RCC 7860 (cell line): ENCODE measurements around the gene HACD1.
"Not testable (repeated sequence)": the region's sequence is repeated elsewhere in the genome, so short reads cannot be mapped to it uniquely, and the experiment has no call there.

Experiments
- DNase-seq: peaks from one replicate; pipeline ENCODE4 v3.0.0-alpha.2; 2015; ENCODE audit warnings: low spot score
- FAIRE-seq: peaks from 2 replicates; lab custom pipeline; 2012; peaks lifted over from hg19 to GRCh38; lab: Jason Lieb, UNC

The HACD1 gene

GRCh38 chr10:17643755-17644484 is 26.7 kb upstream of the HACD1 start, which contains the start of gene STAM:
Gene STAM (plus strand): TSS chr10:17644151. CDS start chr10:17644340, 189 bp downstream.
- FAIRE-seq: peak; percentile 32
- peak; percentile 81 for DNase-seq

- DNase-seq (peak; percentile 82), FAIRE-seq (peak; percentile 29)
Measured at GRCh38 chr10:17643339-17643754, 26.2 kb upstream of the HACD1 start.

GRCh38 chr10:17640331-17640816 is 23.2 kb upstream of the HACD1 start:
- DNase-seq (no peak), FAIRE-seq (no peak)

DNA sequence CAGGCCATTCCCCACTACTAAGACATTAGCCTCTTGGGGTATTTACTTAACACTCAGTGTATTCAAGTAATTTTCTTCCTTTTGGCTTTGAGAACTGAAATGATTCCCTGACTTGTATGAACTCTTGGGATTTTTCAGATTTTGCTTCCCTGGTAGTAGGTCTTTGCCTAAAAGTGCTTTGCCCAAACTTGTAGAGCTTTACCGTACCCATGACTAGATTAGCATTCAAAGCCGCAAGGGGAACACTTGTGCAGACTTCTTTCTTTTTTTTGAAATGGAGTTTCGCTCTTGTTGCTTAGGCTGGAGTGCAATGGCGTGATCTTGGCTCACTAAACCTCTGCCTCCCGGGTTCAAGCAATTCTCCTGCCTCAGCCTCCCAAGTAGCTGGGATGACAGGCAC is 20.7 kb upstream of the HACD1 start:
- DNase-seq (no peak), FAIRE-seq (no peak)

DNA sequence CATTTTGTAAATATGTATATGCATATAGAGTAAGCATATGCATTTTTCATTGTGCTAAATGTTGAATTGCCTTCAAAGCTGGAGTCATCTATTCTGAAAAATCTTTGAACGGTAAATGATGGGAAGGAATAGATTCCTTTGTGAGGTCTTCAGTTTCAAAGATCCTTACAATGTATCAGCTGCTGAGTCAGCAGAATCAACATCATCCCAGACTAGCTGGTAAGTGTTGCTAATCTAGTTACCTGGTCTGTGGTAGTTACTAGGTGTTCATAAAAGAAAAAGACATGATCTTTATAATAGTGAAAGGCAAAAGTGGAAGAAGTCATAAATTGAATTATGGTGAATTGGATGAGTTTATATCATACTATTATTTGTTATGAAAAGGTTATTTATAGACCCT is 16.2 kb upstream of the HACD1 start:
- DNase-seq: no peak
- FAIRE-seq: no peak

DNA sequence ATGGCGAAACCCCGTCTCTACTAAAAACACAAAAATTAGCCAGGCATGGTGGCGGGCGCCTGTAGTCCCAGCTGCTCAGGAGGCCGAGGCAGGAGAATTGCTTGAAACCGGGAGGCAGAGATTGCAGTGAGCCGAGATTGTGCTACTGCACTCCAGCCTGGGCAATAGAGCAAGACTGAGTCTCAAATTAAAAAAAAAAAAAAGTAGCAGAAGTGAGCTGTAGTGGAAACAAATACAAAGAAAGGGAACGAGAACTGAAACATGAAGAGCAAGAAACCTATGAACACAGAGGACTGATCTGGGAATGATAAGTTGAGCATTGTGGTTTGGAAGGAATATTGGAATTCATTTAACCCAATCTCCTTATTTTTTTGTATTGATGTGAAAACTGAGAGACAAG is 15.4 kb upstream of the HACD1 start:
- not testable (repeated sequence) for DNase-seq, FAIRE-seq

DNA sequence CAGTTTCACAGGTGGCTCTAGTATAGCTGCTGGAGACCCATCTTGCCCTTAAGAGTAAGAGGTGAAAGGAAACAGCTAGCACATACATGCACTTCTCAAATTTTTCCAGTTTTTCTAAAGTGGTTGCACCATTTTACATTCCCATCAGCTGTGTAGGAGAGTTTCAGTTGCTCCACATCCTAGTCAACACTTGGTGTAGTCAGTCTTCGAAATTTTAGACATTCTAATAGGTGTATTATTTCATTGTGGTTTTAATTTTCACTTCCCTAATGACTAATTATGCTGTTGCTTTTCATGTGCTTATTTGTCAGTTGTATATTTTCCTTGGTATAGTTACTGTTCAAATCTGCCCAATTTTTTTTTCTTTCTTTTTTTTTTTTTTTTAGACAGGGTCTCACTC is 9.5 kb upstream of the HACD1 start:
- DNase-seq (no peak), FAIRE-seq (no peak)

GRCh38 chr10:17624996-17625395 is 7.8 kb upstream of the HACD1 start:
- no peak for FAIRE-seq
- no peak for DNase-seq

- no peak for FAIRE-seq
Measured at GRCh38 chr10:17622061-17622460, 4.9 kb upstream of the HACD1 start.

DNA sequence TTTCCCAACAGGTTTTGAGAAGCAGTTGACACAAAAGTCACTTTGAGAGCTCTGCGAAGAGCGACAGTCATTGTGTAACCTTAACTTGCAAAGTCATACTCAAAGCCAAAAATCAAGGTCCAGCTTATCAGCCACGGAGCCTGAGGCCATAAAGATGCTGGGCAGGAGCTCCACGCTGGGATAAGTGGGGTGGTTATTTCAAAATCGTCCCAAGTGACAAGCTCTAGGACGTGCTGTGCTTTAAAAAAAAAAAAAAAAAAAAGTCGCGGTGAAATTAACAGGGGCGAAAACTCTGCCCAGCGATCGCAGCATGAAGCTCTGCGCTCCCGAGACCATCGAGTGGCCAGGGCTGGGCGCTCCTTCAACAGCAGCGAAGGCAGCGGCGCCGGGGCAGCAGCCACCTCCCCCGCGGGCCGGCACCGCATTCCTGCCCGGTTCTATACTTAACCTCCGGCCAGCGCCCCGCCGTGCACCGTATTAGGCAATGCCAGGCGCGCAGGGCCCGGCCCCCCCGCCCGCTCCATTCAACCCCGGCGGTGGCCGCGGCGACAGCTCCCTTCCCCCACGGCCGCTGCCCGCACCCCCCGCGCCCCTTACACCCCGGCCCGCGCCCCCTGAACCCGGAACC is 657 bp downstream of the HACD1 start:
- FAIRE-seq (no peak), DNase-seq (peak; percentile 63)

More at GRCh38 chr10:17622061-17622460, 4.9 kb upstream of the HACD1 start:
- DNase-seq: no peak

DNA sequence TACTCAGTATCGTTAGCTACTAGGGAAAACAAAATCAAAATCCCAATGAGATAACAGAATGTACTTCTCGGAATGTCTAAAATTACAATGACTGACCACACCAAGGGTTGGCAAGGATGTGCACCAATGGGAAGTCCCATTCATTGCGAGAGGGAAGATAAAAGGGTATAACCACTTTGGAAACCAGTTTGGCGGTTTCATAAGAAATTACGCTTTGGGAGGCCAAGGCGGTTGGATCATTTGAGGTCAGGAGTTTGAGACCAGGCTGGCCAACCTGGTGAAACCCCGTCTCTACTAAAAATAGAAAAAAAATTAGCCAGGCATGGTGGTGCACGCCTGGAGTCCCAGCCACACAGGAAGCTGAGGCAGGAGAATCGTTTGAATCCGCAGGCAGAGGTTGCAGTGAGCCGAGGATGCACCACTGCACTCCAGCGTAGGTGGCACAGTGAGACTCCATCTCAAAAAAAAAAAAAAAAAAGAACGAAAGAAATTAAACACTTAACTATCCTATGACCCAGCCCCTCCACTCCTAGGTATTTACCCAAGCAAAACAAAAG is 7.6 kb downstream of the HACD1 start:
- no peak for DNase-seq
- no peak for FAIRE-seq

DNA sequence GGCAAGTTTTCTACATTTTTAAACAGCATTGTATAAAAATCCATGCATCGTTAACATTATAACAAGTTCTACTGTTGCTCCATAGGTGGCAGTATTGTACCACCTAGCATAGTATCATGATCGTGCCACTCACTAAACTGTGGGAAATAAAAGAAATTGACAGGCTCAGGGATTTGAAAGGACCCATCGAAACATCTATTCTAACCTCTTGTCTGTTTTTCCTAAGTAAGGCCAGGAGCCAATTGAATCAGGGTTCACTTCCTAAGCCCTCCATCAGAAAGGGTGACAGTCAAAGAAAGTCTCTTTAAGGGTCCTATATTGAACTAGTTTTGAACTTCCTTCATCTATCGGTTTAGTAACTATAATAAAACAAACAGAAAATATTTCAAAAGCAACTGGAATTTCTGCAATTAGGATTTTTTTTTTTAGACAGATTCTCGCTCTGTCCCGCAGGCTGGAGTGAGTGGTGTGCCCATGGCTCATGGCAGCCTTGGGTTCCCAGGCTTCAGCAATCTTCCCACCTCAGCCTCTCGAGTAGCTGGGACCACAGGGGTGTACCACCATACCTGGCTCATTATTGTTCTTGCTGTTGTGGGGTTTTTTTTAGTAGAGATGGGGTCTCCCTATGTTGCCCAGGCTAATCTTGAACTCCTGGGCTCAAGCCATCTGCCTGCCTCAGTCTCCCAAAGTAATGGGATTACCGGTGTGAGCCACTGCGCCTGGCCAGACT is 9.4 kb downstream of the HACD1 start:
- DNase-seq: peak; percentile 50
- peak; percentile 83 for FAIRE-seq

DNA sequence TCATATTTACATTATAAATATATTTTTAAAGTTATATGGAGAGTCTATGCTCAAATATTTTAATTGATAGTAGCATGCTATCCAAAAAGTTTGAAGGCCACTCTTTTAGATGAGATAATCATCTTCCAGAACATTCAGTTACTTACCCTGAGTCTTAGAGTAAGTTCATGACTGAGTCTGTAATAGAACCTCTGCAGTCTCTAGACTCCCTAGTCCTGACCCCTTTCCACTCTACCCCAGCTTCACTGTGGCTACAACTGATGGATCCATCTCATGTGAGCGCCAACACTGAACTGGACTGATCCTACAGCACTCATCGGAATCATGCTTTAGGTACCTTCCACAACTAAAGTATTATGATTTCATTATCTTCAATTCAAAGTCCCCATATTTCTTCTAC is 10.1 kb downstream of the HACD1 start:
- no peak for FAIRE-seq
- no peak for DNase-seq

DNA sequence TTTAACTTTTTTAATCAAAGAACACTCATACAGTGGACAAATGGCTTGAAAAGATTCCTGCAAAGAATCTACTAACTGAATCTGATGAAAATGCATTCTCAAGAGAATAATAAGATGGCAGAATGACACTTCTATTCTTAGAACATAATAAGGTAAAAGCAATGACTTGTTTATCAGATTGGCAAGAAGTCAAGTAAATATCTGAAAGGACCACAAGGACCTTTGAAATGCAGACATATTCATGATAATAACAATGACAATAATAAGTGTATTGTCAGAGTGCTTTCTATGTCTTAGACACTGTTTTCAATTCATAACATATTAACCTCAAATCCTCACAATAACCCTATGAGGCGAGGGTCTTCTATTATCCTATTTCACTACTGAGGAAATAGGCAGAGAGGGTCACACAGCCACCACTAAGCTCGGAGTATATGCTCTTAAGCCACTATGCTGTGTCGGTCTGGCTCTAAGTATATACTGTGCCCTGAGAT is 10.6 kb downstream of the HACD1 start:
- no peak for DNase-seq
- no peak for FAIRE-seq

GRCh38 chr10:17605936-17606335 is 11.2 kb downstream of the HACD1 start:
- no peak for FAIRE-seq
- DNase-seq: no peak

GRCh38 chr10:17599089-17599488 is 18.1 kb downstream of the HACD1 start:
- DNase-seq (no peak), FAIRE-seq (no peak)

- no peak for FAIRE-seq
Measured at GRCh38 chr10:17597386-17597785, 19.8 kb downstream of the HACD1 start.

GRCh38 chr10:17590969-17591645 is 26.1 kb downstream of the HACD1 start:
- DNase-seq (no peak), FAIRE-seq (no peak)

More at GRCh38 chr10:17597386-17597785, 19.8 kb downstream of the HACD1 start:
- no peak for DNase-seq

DNA sequence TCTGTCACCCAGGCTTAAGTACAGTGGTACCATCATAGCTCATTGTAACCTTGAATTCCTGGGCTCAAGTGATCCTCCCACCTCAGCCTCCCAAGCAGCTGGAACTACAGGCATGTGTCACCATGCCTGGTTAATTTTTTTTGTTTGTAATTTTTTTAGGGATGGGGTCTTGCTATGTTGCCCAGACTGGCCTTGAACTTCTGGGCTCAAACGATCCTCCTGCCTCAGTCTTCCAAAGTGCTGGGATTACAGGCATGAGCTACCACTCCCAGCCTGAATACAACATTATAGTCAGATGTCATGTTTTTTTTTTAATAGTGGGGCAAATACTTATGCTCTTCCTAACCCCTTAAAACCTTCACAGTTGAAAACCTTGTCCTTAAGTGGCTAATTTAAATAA is 27.9 kb downstream of the HACD1 start:
- not testable (repeated sequence) for FAIRE-seq, DNase-seq

GRCh38 chr10:17588420-17588819 is 28.8 kb downstream of the HACD1 start:
- no peak for DNase-seq
- FAIRE-seq: no peak
